ENCODE data around the gene BAIAP2.

BAIAP2 gene

DNA sequence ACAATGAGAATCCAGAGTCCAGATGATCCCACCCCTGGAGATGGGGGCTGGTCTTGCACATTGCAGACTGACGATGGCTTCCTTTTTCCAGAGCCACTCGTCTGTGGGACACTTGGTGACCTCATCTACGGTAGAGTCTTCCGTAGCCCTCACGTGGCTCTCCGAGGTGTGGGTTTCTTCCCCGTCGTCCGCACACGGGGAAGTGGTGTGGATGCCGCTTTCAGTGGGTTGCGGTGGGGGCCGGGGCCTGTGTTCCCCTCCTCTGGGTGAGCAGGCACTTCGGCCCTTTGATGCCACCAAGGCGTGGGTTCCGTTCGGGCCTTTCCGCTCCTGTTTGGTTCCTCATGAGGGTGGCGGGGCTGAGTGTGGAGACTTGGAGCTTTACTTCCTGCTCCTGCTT, 21.4 kb downstream of the BAIAP2 start:
- no peak for DNase-seq (ENCODE audit: low read depth)
- H3K4me3 ChIP-seq (ENCODE audit: low read depth, low read length) = no peak overlapping the region
- TF ChIP-seq, protein P1, sequence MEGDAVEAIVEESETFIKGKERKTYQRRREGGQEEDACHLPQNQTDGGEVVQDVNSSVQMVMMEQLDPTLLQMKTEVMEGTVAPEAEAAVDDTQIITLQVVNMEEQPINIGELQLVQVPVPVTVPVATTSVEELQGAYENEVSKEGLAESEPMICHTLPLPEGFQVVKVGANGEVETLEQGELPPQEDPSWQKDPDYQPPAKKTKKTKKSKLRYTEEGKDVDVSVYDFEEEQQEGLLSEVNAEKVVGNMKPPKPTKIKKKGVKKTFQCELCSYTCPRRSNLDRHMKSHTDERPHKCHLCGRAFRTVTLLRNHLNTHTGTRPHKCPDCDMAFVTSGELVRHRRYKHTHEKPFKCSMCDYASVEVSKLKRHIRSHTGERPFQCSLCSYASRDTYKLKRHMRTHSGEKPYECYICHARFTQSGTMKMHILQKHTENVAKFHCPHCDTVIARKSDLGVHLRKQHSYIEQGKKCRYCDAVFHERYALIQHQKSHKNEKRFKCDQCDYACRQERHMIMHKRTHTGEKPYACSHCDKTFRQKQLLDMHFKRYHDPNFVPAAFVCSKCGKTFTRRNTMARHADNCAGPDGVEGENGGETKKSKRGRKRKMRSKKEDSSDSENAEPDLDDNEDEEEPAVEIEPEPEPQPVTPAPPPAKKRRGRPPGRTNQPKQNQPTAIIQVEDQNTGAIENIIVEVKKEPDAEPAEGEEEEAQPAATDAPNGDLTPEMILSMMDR (conservative IDR thresholded peaks at IDR 0.05; ENCODE audit: low read depth, low read length) = no peak

DNA sequence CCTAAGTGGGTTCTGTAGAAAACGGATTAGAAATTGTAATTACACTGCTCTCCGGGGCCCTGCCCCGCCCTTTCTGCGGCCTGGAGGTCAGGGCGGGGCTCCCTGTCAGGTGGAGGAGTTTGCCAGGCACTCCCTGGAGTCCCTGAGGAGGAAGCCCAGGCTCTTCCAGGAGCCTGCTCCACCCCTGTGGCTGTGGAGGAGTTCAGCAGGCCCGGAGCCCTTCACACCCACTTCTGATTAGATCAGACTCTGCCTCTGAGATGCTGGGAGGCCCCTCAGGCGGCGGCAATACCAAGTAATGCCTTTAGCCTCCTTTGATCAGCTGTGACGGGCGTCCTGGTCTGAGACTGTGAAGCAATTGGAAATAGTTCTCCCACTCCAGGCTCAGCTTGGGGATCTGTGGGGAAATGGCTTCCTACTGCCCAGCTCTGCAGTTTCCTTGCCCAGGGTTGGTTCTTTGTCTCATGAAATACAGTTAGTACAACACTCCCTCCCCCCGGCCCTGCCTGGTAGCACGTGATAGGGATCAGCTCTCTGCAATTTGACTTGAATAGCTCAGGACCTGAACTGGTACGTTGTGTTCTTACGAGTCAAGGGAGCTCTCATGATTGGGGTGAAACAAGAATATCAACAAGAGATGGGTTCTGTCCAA, 22.3 kb downstream of the BAIAP2 start:
- DNase-seq (ENCODE audit: low read depth) = peak; percentile 80
- H3K4me3 ChIP-seq (ENCODE audit: low read depth, low read length) = no peak overlapping the region
- TF ChIP-seq, protein P1 (conservative IDR thresholded peaks at IDR 0.05; ENCODE audit: low read depth, low read length) = no peak

DNA sequence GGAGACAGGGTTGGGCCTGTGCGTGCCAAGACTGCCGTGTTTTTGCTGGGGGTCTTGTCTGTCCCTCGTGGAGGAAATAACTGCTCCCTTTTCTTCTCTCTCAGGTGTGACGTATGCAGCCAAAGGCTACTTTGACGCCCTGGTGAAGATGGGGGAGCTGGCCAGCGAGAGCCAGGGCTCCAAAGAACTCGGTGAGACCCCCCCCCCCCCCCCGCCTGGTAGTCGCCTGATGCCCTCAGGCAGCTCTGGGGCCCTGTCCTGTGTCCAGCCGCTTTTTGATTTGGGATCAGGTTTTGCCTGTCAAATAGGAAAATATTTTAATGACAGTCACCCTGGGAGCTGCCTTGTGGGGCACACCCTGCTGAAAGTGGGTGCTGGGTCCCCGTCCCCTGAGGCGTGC, 22.8 kb downstream of the BAIAP2 start:
- TF ChIP-seq, protein P1 (conservative IDR thresholded peaks at IDR 0.05; ENCODE audit: low read depth, low read length) = no peak
- H3K4me3 ChIP-seq (ENCODE audit: low read depth, low read length) = no peak overlapping the region
- no peak for DNase-seq (ENCODE audit: low read depth)

DNA sequence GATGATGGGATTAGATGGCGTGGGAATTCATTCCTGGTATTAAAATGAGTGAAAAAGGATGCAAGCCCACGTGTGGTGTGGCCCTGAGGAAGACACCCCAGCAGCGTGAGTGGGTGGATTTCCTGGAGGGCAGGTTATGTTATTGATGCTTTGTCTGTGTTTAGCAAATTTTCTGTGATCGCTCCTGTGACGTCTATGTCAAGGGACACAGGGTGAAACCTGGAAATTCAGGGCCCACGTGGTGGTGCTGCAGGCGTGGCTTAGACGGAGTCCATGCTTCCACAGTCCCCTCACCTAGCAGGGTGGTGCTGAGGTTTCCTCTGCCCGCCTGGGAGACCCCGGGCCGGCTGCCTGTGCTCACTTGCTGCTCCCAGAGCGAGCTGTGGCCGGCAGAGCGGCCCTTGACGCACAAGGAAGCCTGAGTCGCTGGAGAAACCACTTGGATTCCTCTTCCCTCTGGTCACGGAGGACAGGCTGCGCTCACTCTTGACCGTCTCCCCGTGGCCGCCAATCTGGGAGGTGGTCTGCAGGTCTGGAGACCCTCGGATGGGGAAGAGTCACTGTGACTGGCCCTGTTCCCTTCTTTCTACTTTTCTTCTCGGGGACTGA, 23.4 kb downstream of the BAIAP2 start:
- TF ChIP-seq, protein P1 (conservative IDR thresholded peaks at IDR 0.05; ENCODE audit: low read depth, low read length) = no peak
- H3K4me3 ChIP-seq (ENCODE audit: low read depth, low read length) = no peak overlapping the region
- DNase-seq (ENCODE audit: low read depth) = no peak

DNA sequence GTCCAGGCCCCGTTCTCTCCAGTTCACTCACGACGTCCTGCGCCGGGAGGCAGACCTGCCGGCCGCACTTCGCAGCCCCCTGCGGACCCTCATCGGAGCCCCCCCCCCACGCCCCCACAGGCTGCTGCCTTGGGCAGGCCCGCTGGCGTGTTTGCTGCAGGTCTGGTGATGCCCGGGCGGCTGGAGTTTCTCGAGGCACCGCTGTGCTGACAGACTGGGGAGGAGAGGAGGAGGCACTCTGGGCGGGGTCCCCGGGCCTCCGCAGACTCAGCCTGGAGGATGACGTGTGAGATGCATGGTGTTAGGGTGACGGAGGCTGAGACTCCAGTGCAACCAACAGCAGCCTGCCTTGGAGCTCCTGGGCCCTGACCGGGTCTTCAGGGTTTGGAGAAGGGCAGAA, 24.1 kb downstream of the BAIAP2 start:
- H3K4me3 ChIP-seq (ENCODE audit: low read depth, low read length) = no peak overlapping the region
- TF ChIP-seq, protein P1 (conservative IDR thresholded peaks at IDR 0.05; ENCODE audit: low read depth, low read length) = no peak
- no peak for DNase-seq (ENCODE audit: low read depth)

DNA sequence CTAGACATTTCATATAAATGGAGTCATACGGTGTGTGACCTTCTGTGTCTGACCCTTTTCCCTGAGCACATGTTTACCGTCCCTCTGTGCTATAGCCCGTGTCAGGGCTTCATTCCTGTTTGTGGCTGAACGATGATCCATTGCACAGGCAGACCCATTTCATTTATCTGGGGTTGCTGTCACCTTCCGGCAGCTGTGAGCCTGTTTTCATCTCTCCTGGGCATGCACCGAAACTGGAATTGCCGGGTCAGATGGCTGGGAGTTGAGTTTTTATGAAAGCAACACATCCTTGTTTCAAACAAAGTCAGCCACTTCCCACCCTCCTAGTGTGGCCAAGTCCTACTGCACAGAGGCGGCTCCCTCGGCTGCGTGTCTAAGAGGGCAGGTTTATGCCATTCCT, 25.5 kb downstream of the BAIAP2 start:
- TF ChIP-seq, protein P1 (conservative IDR thresholded peaks at IDR 0.05; ENCODE audit: low read depth, low read length) = no peak
- no peak overlapping the region for H3K4me3 ChIP-seq (ENCODE audit: low read depth, low read length)
- DNase-seq (ENCODE audit: low read depth) = no peak

All from choroid plexus epithelial cell (primary cell).